ENCODE data around the gene TBXAS1.

The TBXAS1 gene

DNA sequence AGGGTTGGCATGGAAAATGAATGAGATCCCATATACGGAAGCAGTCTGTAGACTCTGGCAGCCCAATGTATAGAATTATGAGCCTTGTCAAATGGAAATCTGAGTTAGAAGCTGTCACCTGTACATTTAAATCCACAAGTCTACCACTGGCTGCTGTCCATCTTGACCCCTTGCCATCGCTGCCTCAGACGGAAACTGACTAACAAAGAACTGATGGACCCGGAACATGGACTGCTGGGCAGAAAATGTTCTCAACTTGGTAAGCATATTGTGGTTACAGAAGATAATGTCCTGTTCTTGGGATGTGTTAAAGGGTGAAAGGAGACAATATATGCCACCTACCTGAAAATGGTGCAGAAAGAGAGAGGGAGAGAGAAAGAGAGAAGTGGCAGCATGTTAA is 196.2 kb downstream of the TBXAS1 start:
- no peak for DNase-seq (ENCODE audit: low spot score)

DNA sequence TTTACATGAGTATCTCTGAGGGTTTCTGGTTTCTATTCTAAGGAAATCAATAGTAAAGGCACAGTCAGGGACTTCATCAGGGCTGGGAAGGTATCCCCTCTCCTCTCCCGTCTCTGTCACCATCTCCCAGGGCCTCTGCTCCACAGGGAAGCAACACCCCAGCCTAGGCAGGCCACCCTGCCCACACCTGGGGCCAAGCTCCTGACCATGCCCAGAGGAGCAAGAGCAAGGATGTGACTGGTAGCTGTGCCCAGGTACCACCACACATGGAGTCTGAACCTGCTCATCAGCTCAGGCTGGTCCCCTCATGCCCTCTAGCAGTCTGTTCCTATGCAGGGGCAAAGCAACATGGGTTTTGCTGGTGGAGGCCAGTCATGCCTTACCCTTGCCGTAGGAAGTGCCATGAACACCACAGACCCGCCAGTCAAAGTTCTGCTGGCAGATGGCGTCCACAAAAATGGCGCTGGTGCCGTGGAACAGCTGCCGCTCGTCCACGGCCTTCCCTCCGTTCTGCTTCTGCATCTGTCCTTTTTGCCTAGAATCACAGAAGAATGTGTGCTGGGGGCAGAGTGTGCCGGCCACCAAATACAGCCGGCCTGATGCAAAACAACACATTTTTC is 196.9 kb downstream of the TBXAS1 start:
- no peak for DNase-seq (ENCODE audit: low spot score)

DNA sequence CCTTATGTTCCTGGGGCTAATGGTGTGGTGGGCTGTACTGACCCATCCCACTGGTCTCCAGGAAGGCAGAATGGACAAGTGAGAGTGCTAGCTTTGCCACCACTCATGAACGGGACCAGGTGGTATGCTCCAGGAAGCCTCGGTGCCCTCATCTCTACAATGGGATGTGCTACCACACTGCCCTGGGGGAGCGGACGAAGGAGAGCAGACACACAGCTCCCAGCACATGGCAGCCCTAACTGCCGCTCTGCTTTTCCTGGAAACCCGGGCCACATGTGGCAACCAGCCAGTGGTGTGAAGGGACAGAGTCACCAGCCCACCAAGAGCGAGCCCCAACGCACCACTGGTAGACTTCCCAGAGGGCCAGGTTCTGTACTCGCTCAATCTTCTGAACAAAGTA is 197.9 kb downstream of the TBXAS1 start:
- no peak for DNase-seq (ENCODE audit: low spot score)

DNA sequence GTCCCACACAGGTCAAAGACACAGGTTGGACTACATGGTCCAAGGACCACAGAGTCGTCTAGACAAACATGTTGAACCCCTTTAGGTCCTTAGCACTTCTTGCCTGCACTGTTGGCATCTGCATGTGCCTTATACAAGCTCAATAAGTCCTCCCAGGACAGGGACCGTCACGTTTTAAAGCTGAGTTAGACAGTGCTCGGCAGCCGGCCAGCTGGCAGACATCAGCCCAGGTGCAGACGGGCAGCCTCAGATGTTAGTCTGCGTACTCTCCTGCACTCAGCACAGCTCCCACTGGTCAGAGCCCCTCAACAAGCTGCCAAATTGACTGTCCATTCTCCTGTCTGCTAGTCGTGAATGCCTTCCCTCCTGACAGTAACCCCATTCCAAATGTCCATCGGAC is 198.8 kb downstream of the TBXAS1 start:
- DNase-seq (ENCODE audit: low spot score) = no peak

DNA sequence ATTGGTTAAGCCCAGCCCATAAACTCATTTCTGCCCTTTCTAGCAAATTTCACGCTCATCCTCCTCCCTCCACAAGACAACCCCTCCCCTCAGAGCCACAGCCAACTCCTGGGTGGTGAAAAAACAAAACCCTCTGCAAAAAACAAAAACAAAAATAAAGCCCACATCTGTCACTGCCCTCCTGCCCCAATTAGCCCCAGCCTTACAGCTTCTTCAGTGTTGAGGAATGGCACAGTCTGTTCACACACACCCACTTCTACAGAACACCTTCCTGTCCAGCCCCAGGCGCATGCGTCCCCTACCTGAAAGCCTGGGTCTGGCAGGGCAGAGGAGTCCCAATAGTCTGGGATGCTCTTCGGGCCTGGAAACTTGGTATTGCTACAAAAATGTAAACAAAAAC is 199.2 kb downstream of the TBXAS1 start:
- no peak for DNase-seq (ENCODE audit: low spot score)

DNA sequence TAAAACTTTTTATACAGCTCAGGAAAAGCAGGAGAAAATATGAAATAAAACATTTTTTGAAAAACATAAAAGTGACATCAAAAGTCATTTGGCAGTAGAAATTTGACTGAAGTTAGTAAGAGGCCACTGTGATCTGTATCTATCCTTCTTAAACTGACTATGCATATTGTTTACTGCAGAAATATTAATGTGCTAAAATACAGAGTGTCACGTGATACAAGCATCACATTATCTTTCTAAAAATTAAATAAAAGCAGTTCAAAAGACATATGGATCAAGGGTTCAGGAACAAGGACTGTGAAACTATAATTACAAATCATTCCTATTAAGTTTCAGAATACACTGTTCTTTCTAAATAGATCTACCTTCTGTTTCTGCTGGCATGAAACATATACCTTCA is 200.0 kb downstream of the TBXAS1 start:
- no peak for DNase-seq (ENCODE audit: low spot score)

DNA sequence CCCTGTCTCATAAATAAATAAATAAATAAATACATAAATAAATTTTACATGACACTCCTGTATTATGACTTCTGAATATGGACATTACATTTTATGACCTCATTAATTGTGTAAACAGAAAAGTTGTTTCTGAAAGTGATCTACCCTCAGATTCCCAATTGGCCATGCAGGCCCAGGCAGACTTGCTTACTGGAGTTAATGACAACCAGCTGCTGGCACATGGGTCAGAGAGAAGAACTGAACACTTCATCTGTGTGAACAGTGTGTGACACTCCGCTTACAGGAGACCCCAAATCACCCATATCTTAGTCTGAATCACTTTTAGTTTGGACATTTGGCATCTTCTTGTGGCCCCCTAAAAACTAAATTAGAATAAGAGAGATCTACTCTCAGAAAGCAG is 202.3 kb downstream of the TBXAS1 start:
- DNase-seq (ENCODE audit: low spot score) = no peak

DNA sequence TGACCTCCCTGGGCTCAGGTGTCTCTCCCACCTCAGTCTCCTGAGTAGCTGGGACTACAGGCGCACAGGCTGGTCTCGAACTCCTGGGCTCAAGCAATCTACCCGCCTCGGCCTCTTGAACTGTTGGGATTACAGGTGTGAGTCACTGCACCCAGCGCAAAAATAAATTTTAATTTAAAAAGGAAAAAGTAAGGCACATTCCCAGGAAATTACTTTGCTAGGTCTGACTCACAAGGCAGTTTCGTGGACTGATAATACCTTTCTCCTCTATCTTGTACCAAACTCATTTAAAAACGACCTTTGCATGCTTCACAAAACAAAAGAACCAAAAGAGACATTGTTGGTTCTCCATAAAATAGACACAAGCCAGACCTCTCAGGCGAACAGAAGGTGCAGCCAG is 204.0 kb downstream of the TBXAS1 start:
- DNase-seq (ENCODE audit: low spot score) = no peak

DNA sequence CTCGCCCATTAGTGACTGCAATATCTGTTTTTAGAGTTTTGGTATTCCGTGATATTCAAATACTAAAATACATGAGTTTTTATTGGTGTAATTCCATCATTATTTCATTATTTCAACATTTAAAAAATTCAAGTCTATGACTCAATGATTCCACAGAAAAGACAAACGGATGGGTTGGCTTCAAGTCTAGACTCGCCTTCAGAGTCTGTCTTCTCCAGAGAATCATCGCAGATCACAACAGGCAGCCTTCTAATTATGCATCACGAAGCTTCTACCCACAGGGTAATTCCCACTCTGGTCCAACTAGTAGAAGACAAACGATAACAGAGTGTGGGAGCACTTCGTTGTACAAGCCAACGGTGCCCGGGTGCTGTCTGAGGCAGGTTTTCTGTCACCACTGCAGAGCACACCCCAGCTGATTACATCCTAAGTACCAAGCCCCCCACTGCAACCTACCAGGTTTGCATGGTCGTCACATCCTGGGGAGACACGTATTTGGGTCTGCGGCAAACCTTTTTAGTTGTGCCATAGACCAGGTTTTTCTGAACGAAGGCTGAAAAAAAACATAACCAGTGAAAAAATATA is 204.8 kb downstream of the TBXAS1 start:
- no peak for DNase-seq (ENCODE audit: low spot score)

DNA sequence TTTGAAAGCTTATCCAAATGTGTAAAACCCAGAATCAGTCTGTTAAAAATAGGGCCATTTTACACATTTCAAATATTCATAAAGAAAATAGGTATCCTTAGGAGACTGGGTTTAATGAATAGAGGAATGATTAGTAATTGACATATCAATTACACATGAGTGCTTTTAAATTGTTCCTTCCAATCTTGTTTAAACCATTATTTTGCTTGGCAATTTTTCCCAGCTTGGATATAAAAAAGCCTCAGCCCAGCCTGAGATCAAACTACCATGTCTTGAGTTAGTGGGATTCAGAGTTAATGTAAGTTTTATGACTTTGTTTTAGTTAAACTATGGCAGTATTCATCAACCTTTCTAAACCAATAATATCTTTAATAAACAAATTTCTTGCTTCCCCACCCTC is 205.4 kb downstream of the TBXAS1 start:
- no peak for DNase-seq (ENCODE audit: low spot score)

DNA sequence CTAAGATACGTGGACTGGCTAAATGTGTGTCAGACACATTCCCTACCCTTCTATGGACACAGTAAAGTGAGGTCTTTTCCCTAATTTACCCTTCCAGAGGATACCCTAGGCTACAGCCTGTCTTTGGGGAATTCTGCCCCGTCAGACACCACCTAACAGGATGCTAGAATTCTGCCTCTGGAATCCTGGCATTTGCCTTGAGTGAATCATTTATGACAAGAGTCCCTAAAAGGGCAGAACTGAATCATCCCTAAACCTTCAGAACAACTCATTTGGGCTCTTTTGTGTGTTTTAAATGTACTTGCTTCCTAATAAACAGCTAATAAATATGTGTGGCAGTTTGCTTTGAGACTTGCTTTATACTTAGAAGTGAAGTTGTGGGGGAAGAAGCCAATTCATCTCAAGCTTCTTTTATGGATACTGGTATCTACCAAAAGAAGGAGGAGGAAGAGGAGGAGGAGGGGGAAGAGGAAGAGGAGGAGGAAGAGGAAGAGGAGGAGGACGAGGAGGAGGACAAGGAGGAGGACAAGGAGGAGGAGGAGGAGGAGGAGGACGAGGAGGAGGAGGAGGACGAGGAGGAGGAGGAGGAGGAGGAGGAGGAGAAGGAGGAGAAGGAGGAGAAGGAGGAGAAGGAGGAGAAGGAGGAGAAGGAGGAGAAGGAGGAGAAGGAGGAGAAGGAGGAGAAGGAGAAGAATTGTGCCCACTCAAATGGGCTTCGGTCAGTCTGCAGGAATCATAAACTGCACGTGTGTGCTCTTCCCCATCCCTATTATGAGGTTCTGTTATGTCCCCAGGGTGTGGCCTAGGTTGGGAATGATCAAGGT is 206.5 kb downstream of the TBXAS1 start:
- no peak for DNase-seq (ENCODE audit: low spot score)

DNA sequence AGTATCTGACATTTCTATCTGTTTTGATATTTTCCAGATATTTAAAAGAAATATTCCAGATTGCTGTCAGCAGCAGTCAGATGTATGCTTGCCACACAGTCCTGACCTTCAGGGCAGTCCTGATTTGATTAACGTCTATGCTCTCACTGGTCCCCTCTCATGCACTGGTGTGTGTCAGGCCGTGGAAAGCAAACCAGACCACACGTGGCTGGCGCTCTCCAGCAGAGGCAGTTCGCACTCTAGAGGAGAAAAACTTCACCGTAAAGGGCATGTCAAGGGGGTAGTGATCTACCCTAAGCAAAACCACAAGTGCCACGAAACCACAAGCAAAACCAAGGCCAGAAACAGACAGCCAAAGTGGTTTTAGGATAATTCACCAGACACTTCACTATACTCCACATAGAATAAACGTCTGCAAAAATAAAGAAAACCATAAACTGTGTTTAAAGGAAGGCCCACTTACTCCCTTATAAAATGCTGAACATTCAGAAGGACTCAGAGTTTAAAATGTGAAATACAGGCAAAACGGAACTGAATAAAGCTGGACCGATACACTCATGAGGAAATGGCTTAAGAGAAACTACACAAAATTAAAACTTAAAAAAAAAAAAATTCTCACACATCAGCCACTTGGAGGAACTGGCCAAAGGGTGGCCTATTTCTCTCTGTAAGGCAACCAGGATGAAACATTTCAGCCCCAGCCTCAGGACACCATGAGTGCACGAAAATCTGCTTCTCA is 207.3 kb downstream of the TBXAS1 start:
- DNase-seq (ENCODE audit: low spot score) = no peak

DNA sequence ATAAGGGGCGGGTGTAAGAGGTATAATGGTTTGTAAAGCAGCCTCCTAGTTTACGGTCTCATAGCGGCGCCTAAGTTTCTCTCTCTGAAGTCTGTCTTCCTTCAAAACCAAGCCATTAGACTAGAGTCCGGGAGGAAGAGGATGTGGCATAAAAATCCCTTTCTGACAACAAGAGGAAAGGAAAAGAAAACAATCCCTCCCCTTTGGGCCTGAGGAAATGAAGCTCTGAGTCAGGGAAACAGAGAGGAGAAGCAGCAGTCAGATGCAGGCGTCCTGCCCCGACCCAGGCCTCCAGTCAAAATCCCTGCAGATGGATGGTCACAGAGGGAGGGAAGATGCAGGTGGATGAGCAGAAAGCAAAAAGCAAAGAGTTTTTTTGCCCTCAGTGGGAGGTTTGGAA is 210.0 kb downstream of the TBXAS1 start:
- DNase-seq (ENCODE audit: low spot score) = no peak

DNA sequence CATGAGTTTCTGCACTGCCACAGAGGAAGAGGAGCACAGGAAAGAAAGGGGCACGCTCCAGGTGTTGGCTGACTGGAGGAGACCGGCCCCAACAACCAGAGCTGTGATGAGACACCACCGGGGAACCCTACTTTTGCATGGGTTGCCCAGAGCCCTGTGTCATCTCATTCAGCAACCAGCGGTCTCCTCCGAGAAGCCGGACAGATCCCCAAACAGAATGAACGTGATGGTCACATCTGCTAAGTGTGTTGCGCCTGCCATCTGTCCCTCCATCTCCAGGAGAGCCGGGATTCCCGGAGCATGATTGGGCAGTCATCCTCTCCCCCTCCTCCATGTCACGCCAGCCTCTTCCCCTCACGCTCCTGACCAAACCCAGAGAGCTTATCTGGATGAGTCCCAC is 210.8 kb downstream of the TBXAS1 start:
- DNase-seq (ENCODE audit: low spot score) = no peak

DNA sequence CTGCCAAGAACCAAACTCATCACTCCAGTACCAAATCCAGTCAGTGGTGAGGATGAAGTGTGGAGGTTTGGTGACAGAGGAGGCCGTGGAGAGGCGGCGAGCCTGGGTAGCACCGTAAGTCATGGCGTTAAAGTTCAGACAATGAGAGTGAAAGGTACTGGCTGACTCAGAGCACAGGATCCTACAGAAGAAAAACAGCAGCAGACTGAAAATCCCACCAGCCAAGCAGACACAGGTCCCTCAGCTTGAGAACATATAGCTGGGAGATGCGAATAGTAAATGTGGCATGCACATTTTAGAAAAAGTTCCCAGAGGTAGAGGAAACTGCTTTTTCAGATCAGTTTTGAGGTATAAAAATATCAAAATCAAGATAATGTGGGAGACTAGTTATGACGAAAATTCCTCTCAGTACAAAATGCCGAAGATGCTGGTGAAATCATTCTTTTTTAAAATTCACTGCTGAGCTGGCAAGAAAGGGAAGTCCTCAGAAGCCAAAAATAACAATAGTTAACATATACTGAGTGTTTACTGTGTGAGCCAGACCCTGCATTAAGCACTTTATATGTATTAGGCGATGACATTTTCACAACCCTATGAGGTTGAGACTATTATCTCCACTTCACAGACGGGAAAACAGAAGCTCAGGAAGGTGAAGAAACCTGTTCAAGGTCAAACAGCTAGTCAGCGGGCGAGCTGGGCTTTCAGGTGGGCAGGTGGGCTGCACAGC is 212.8 kb downstream of the TBXAS1 start:
- DNase-seq (ENCODE audit: low spot score) = no peak

DNA sequence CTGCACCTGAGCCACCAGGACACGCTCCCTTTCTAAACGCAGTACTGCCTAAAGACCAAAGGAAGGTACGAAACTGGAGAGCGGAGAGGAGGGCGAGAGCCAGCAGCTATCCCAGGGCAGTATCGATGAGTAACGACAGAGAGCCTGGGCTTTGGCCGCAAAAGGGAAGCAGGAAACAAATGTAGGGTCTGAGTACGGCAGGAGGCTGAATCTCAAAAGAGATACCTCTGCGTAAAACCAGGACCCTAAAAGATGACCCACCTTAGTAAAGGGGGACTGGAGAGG is 213.3 kb downstream of the TBXAS1 start:
- no peak for DNase-seq (ENCODE audit: low spot score)

DNA sequence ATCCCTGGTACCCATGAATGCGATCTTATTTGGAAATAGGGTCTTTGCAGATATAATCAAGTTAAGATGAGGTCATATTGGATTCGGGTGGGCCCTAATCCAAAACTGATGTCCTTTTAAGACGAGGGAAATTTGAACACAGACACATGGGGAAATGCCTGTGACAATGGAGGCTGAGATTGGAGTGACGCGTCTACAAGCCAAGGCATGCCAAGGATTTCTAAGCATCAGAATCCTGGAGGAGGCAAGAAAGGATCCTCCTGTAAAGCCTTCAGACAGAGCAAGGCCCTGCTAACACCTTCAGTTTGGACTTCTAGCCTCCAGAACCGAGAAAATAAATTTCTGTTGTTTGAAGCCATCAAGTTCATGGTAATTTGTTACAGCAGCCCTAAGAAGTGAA is 215.2 kb downstream of the TBXAS1 start:
- DNase-seq (ENCODE audit: low spot score) = no peak

DNA sequence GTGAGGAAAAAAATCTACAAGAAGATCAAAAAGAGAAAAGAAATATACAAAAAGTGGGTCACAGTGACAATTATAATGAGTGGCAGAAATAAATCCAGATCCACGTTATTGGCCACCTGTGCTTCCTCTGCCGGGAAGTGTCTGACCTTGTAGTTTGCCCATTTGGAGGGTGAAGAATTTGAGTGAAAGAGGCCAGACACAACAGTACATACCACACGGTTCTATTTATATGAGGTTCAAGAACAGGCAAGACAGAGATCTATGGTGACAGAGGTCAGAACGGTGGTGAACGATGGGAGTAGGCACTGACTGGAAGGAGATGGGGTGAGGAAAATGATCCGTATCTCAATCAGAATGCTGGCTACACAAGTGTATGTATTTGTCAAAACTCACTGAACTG is 216.6 kb downstream of the TBXAS1 start:
- DNase-seq (ENCODE audit: low spot score) = no peak

DNA sequence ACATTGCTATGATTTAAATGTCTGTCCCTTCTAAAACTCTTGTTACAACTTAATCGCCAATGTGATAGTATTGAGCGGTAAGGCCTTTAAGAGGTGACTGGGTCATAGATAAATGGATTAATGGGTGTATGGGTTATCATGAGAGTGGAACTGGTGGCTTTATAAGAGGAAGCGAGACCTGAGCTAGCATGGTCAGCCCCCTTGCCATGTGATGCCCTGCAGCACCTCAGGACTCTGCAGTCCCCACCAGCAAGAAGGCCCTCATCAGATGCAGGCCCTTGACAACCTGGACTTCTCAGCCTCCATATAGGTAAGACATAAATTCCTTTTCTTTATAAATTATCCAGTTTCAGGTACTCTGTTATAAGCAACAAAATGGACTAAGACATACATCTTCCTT is 218.1 kb downstream of the TBXAS1 start:
- DNase-seq (ENCODE audit: low spot score) = no peak

DNA sequence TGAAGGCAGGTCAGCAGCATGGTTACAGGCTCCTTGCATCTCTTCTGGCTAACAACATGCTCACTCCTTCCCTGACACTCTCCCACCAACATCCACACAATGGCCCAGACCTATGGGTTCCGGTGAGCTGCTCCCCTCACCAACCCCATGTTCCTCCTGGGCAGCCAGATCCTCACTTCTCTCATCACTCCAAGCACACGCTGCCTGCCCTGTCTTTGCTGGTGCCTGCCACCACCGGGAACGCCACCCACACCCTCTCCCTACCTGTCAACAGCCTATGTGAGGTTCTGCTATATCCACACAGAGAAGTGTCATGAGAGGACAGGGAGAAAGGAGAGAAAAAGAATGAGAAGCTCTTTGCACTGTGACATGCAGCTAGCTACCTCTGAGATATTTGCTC is 219.1 kb downstream of the TBXAS1 start:
- no peak for DNase-seq (ENCODE audit: low spot score)

DNA sequence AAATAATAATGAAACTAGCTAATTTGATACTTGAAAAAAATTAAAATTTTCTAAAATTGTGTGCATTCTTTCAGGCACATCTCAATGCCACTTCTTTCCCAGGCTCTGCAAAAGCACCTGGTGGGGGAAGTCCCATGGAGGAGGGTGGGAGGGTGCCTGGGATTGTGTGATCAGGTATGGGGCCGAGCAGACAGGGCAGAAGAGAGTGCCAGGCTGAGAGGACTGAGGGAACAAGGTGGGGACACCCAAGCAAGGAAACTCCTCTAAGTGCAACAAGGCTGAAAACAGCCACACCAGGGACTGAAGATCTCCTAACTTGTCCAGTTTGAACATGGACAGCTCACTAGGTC is 219.9 kb downstream of the TBXAS1 start:
- no peak for DNase-seq (ENCODE audit: low spot score)

DNA sequence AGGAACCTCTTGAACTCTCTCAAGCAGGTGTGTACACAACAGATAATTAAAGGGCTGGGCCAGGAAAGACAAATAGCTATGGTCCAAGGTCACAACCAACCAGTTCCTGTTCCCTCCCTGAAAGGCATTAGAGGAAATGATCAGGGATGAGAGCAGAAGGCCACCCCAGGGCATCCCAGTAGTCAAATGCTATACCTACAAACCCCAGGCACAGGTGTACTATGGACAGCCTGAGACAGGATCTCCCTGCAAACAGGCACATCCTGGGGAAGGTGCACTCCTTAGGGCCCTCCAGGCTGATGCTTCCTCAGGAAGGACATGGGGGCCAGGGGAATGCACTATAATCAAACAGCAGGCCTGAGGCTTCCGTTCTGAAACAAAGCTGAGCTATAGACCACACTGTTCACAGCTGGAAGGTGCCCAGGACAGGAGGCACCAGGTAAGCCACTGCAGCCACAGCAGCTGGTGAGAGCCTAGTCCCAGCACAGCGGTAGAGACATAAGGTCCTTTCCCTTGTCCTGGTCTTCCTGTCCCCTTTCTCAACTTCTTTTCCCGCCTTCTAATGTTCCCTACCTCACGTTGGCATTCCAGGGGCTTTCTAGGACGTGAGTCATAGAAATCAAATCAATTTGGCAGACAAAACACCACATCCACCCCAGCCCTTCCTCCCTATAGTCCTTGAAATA is 220.4 kb downstream of the TBXAS1 start:
- no peak for DNase-seq (ENCODE audit: low spot score)

Measured in hematopoietic multipotent progenitor cell treated with erythropoietin and hydrocortisone succinate and interleukin-3 and kit ligand, for 17 days (in vitro differentiated cells).